Measurements from ENCODE around the gene CACNA1A. TPM values are rescaled to one million over a fixed set of nuclear protein-coding genes. Genes with fewer than 3 reads are reported as not detected.

Gene CACNA1A
- total RNA-seq, 1 donor from 2014 or later, result 0.25 TPM

DNA sequence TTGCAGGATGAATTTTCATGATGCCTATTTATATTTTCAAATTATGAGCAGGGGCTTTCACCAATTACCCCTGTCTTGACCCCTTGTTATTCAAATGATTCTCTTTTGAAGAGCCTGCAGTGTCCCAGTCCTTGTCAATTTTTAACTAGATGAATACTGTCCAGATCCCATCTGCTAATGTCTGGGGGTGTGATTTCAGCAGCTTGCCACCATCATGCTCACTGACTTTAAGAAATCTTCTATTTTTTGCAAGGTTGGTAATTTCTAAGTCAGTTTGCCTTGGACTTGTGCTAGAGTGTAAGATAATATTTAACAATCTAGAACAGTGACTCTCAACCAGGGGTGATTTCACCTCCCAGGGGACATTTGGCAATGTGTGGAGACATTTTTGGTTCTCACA is 106.0 kb downstream of the CACNA1A start:
- Mint-ChIP-seq H3K9me3 (peaks cover 12% of the 10 kb centered on the region), H3K27me3 (ENCODE audit: low read depth) (peaks cover 1% of the 10 kb centered on the region), H3K4me3 (ENCODE audit: low read depth) (no peak overlapping the region), H3K4me1 (ENCODE audit: low read depth) (no peaks in the 10 kb centered on the region), H3K36me3 (ENCODE audit: low read depth) (no peaks in the 10 kb centered on the region), H3K27ac (no peak overlapping the region)
- intact Hi-C loops (cut with micrococcal nuclease), result no loop called here
- no peak for DNase-seq (ENCODE audit: low spot score)

DNA sequence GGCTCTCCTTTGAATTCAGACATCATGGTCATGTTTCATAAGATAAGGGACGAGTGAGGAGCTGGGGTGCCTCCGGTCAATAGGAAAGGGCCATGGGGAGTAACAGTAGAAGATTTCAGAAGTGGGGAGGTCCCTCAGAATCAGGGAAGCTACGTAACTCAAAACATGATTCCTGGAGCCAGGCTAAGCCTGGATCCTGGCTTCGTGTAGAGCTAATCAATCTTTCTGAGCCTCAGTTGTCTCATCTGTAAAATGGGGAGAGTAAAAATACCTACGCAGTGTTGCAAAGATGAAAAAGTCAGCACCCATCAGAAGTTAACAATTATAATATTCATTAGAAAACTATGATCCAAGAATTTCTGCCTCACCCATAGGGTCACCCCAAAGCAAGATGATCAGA is 106.5 kb downstream of the CACNA1A start:
- H3K4me1 Mint-ChIP-seq (ENCODE audit: low read depth), result no peaks in the 10 kb centered on the region
- no peak overlapping the region for H3K27ac Mint-ChIP-seq
- DNase-seq (ENCODE audit: low spot score), result no peak
- H3K4me3 Mint-ChIP-seq (ENCODE audit: low read depth), result no peak overlapping the region
- intact Hi-C loops (cut with micrococcal nuclease), result no loop called here
- peaks cover 1% of the 10 kb centered on the region for H3K27me3 Mint-ChIP-seq (ENCODE audit: low read depth)
- peaks cover 12% of the 10 kb centered on the region for H3K9me3 Mint-ChIP-seq
- H3K36me3 Mint-ChIP-seq (ENCODE audit: low read depth), result no peaks in the 10 kb centered on the region

DNA sequence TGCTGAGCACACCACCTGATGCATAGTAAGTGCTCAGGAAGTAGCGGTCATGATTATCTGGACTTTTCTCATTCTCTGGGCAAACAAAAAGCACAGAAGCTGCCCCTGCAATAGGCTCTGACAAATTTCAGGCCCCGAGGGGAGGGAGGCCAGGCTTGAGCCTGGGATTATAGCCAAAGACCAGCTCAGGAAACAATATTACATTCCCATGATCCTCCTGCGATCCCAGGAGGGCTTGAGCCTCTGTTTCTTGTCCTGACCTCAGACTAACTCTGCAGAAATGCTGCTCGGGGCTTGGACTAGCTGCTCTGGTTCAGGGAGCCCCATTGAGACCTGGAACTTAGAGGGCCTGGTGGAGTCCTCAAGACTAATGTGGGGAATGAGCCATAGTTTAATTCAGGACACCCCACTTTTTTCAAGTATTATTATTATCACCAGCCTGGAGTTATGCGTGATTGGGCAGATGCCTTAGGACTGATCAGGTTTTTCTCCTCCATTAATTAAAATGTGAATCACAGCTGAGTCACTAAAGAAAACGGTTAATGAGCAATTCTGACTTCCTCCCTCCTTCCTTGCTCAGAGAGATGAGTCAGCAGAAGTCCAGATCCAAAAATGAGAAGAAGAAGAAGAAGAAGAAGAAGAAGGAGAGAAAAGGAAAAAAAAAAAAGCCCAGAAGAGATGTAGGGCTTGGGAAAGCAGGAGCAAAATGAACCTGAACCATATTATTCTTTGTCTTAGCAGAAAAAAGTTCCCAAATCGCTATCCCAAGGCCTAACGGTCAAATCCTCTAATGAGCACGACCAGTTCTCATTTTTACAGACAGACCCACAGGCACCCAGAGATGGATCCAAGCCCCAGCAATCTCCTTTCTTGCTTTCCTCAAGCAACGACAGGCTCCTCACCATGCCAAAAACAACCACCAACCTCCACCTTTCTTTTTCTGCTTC is 107.2 kb downstream of the CACNA1A start:
- intact Hi-C loops (cut with micrococcal nuclease), result no loop called here
- Mint-ChIP-seq H3K9me3 (peaks cover 12% of the 10 kb centered on the region), H3K4me1 (ENCODE audit: low read depth) (no peaks in the 10 kb centered on the region), H3K36me3 (ENCODE audit: low read depth) (no peaks in the 10 kb centered on the region), H3K27ac (no peak overlapping the region), H3K4me3 (ENCODE audit: low read depth) (no peak overlapping the region), H3K27me3 (ENCODE audit: low read depth) (peaks cover 1% of the 10 kb centered on the region)
- DNase-seq (ENCODE audit: low spot score), result no peak

- intact Hi-C loops (cut with micrococcal nuclease), result no loop called here
- Mint-ChIP-seq H3K27me3 (ENCODE audit: low read depth) (peaks cover 1% of the 10 kb centered on the region), H3K4me1 (ENCODE audit: low read depth) (no peaks in the 10 kb centered on the region), H3K36me3 (ENCODE audit: low read depth) (no peaks in the 10 kb centered on the region), H3K9me3 (peaks cover 12% of the 10 kb centered on the region), H3K4me3 (ENCODE audit: low read depth) (no peak overlapping the region), H3K27ac (no peak overlapping the region)
- no peak for DNase-seq (ENCODE audit: low spot score)
Measured at GRCh38 chr19:13398182-13398581, 108.1 kb downstream of the CACNA1A start.

GRCh38 chr19:13396250-13397080 is 109.8 kb downstream of the CACNA1A start:
- no peak overlapping the region for H3K4me3 Mint-ChIP-seq (ENCODE audit: low read depth)
- intact Hi-C loops (cut with micrococcal nuclease), result no loop called here
- peaks cover 4% of the 10 kb centered on the region for H3K9me3 Mint-ChIP-seq
- no peak for DNase-seq (ENCODE audit: low spot score)
- H3K27me3 Mint-ChIP-seq (ENCODE audit: low read depth), result peaks cover 1% of the 10 kb centered on the region
- H3K36me3 Mint-ChIP-seq (ENCODE audit: low read depth), result no peaks in the 10 kb centered on the region
- no peak overlapping the region for H3K27ac Mint-ChIP-seq
- H3K4me1 Mint-ChIP-seq (ENCODE audit: low read depth), result no peaks in the 10 kb centered on the region

DNA sequence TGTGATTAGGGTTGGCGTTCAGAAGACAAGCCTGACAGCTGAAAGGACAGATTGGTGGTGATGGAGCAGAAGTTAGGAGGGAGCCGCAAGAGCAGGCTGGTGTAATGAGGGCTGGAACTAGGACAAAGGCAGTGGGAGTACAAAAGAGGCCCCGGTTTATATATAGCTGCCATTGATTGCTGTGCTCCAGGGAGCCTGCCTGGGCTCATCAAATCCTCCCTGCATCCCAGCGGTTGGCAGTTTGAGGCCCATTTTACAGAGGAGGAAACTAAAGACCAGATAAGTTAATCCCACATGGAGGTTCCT is 123.7 kb downstream of the CACNA1A start:
- DNase-seq (ENCODE audit: low spot score), result no peak
- intact Hi-C loops (cut with micrococcal nuclease), result no loop called here

DNA sequence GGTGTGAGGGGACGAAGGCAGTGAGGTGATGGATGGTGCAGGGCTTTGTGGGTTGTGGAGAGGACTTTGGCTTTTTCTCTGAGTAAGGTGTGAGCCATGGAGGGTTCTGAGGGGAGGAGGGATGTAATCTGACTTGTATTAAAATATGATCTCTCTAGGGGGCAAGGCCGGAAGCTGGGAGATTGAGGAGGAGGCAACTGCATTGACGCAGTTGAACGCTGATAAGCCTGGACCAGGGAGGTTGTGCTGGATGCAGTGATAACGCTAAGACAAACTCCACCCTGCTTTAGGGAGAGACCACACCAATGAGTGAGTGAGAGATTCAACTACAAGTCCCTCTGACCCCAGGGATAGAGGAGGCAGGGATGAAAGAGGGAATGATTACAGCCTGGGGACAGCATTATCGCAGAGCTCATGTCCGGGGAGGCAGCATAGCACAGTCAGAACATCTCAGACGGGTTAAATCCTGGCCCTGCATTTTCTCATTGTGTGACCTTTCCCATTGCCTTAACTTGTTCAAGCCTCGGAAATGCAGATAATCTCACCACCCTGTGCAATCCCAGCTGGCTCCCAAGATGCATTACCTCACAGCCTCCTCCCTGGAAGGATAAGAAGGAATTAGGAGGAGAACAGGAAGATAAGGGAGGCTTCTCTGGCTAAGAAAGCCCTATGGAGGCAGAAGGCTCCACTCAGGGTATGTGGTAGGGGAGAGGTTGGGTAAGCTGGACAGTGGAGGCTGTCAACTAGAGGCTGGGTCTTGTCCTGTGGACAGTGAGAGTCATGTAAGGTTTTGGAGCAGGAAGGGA is 124.2 kb downstream of the CACNA1A start:
- H3K27ac Mint-ChIP-seq, result no peak overlapping the region
- no peak for DNase-seq (ENCODE audit: low spot score)
- no peaks in the 10 kb centered on the region for H3K27me3 Mint-ChIP-seq (ENCODE audit: low read depth)
- no peak overlapping the region for H3K4me3 Mint-ChIP-seq (ENCODE audit: low read depth)
- intact Hi-C loops (cut with micrococcal nuclease), result no loop called here
- H3K9me3 Mint-ChIP-seq, result no peaks in the 10 kb centered on the region
- H3K4me1 Mint-ChIP-seq (ENCODE audit: low read depth), result no peaks in the 10 kb centered on the region
- no peaks in the 10 kb centered on the region for H3K36me3 Mint-ChIP-seq (ENCODE audit: low read depth)

More for the DNA sequence above, 123.7 kb downstream of the CACNA1A start:
- Mint-ChIP-seq H3K4me3 (ENCODE audit: low read depth) (no peak overlapping the region), H3K4me1 (ENCODE audit: low read depth) (no peaks in the 10 kb centered on the region), H3K9me3 (no peaks in the 10 kb centered on the region), H3K27me3 (ENCODE audit: low read depth) (no peaks in the 10 kb centered on the region), H3K36me3 (ENCODE audit: low read depth) (no peaks in the 10 kb centered on the region), H3K27ac (no peak overlapping the region)

DNA sequence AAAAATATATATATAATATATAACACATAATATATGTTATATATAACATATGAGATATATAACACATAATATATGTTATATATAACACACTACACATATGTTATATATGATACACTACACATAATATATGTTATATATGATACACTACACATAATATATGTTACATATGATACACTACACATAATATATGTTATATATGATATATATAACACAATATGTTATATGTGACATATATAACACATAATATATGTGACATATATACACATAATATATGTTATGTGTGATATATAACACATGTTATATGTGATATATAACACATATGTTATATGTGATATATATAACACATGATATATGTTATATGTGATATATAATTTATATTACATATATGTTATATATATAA is 129.7 kb downstream of the CACNA1A start:
- H3K36me3 Mint-ChIP-seq (ENCODE audit: low read depth), result no peaks in the 10 kb centered on the region
- H3K4me1 Mint-ChIP-seq (ENCODE audit: low read depth), result no peaks in the 10 kb centered on the region
- H3K27me3 Mint-ChIP-seq (ENCODE audit: low read depth), result no peaks in the 10 kb centered on the region
- H3K27ac Mint-ChIP-seq, result no peak overlapping the region
- DNase-seq (ENCODE audit: low spot score), result no peak
- intact Hi-C loops (cut with micrococcal nuclease), result no loop called here
- no peaks in the 10 kb centered on the region for H3K9me3 Mint-ChIP-seq
- no peak overlapping the region for H3K4me3 Mint-ChIP-seq (ENCODE audit: low read depth)

- Mint-ChIP-seq H3K4me3 (ENCODE audit: low read depth) (no peak overlapping the region), H3K9me3 (no peaks in the 10 kb centered on the region), H3K36me3 (ENCODE audit: low read depth) (no peaks in the 10 kb centered on the region), H3K27ac (no peak overlapping the region), H3K27me3 (ENCODE audit: low read depth) (no peaks in the 10 kb centered on the region), H3K4me1 (ENCODE audit: low read depth) (no peaks in the 10 kb centered on the region)
- intact Hi-C loops (cut with micrococcal nuclease), result no loop called here
- DNase-seq (ENCODE audit: low spot score), result no peak
Measured at GRCh38 chr19:13373599-13373998, 132.7 kb downstream of the CACNA1A start.

DNA sequence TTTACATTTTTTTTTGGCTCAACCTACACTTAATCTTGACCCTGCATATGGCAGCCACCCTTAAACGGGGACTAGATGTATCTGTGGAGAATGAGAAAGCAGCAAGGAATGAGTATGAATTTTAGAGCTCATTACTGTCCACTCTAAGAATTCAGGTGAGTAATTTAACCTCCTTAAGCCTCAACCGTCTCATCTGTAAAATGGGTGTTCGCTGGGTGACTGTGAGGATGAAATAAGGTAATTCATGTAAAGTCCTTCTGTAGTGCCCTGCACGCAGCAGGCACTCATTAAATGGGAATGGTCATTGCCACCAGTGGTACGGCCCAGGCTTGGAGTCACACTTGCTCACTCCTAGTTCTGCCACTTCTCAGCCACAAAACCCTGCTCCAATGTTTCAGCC is 135.3 kb downstream of the CACNA1A start:
- Mint-ChIP-seq H3K4me3 (ENCODE audit: low read depth) (no peak overlapping the region), H3K27ac (no peak overlapping the region), H3K27me3 (ENCODE audit: low read depth) (no peaks in the 10 kb centered on the region), H3K4me1 (ENCODE audit: low read depth) (no peaks in the 10 kb centered on the region), H3K36me3 (ENCODE audit: low read depth) (no peaks in the 10 kb centered on the region), H3K9me3 (no peaks in the 10 kb centered on the region)
- intact Hi-C loops (cut with micrococcal nuclease), result no loop called here
- no peak for DNase-seq (ENCODE audit: low spot score)

DNA sequence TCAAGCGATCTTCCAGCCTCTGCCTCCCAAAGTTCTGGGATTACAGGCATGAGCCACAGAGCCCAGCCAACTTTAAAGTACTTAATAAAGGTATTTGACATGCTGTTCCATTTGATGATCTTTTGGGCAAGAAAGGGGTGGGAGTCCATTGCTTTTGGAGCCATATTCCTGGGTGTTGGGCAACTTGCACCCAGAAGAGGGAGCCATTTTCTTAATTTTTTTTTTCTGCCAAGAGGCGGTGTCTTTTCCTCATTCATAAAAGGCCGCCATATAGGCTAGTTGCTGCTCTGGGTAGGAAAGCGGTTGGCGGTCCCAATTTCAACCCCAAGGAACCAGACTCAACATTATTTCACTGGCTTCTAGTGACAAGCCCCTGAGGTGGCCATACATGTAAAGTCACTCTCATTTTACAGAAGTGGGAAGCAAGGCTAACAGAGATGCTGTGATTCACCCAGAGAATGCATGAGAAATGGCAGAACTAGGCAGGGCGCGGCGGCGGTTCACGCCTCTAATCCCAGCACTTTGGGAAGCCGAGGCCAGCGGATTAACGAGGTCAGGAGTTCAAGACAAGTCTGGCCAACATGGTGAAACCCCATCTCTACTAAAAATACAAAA is 139.6 kb downstream of the CACNA1A start:
- Mint-ChIP-seq H3K4me1 (ENCODE audit: low read depth) (no peaks in the 10 kb centered on the region), H3K27me3 (ENCODE audit: low read depth) (no peaks in the 10 kb centered on the region), H3K4me3 (ENCODE audit: low read depth) (no peak overlapping the region), H3K27ac (no peak overlapping the region), H3K9me3 (no peaks in the 10 kb centered on the region), H3K36me3 (ENCODE audit: low read depth) (no peaks in the 10 kb centered on the region)
- intact Hi-C loops (cut with micrococcal nuclease), result no loop called here
- DNase-seq (ENCODE audit: low spot score), result no peak

- Mint-ChIP-seq H3K27me3 (ENCODE audit: low read depth) (no peaks in the 10 kb centered on the region), H3K4me3 (ENCODE audit: low read depth) (no peak overlapping the region), H3K27ac (no peak overlapping the region), H3K9me3 (peaks cover 10% of the 10 kb centered on the region), H3K36me3 (ENCODE audit: low read depth) (no peaks in the 10 kb centered on the region), H3K4me1 (ENCODE audit: low read depth) (no peaks in the 10 kb centered on the region)
- intact Hi-C loops (cut with micrococcal nuclease), result no loop called here
- DNase-seq (ENCODE audit: low spot score), result no peak
Measured at GRCh38 chr19:13363954-13364353, 142.3 kb downstream of the CACNA1A start.

Data from activated T-helper 2 cell treated with anti-CD3 and anti-CD28 coated beads, Interferon-gamma antibody, Interleukin-2, Interleukin-4, amounts not matched to agents 10 μg/mL and 5 μg/mL and 100 μg/mL, durations not matched to agents 14 hours and 24 hours and 36 hours (primary cell).